22Rv1 (cell line): ENCODE data around the gene GAST.

Experiments
- ZFX ChIP-seq: fragments of 450-650 bp; IDR thresholded peaks from 2 replicates; pipeline ENCODE4 v1.6.1; 2017; ENCODE audit warnings: antibody characterized with exemption, borderline replicate concordance
- TF ChIP-seq, protein P1 (sequence below): fragments of 450-650 bp; IDR thresholded peaks from 2 replicates; pipeline ENCODE4 v1.5.1; 2017; ENCODE audit warnings: mild to moderate bottlenecking

DNA sequence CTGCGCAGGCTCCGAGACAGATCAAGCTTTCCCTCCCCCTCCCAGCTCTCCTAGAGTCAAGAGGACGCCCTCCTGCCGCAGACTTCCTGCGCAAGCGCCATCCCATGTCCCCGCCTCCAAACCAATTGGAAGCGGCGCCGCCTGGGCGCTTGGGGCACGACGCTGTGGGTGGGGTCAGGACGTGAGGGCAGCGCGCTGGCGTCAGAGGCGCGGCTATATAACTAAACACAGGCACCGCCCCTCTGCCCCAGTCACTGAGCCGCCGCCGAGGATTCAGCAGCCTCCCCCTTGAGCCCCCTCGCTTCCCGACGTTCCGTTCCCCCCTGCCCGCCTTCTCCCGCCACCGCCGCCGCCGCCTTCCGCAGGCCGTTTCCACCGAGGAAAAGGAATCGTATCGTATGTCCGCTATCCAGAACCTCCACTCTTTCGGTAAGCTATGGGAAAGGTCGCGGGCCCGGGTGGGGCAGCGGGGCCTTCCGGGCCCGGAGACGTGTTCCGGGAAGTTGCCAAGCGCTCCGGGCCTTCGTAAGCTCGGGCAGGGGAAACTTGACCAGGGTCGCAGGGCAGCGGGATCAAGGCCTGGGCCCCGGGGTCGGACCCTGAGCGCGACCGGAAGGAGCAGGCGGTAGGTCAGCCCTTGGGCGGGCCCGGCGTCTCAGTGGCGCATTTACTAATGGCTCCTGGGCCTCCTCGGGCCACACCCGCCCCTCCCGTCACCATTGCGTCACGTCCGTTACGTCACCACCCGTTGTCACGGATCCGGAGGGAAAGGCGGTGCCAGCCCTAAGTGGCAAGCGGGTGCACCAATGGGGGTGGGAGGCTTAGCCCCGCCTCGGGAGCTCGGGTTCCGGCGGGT, 23.3 kb upstream of the GAST start, which contains the start of gene EIF1:
- TF ChIP-seq, protein P1, sequence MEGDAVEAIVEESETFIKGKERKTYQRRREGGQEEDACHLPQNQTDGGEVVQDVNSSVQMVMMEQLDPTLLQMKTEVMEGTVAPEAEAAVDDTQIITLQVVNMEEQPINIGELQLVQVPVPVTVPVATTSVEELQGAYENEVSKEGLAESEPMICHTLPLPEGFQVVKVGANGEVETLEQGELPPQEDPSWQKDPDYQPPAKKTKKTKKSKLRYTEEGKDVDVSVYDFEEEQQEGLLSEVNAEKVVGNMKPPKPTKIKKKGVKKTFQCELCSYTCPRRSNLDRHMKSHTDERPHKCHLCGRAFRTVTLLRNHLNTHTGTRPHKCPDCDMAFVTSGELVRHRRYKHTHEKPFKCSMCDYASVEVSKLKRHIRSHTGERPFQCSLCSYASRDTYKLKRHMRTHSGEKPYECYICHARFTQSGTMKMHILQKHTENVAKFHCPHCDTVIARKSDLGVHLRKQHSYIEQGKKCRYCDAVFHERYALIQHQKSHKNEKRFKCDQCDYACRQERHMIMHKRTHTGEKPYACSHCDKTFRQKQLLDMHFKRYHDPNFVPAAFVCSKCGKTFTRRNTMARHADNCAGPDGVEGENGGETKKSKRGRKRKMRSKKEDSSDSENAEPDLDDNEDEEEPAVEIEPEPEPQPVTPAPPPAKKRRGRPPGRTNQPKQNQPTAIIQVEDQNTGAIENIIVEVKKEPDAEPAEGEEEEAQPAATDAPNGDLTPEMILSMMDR = no peak
- TF ChIP-seq ZFX = no peak
